D721Med (cell line): Measurements from ENCODE around the gene TPP2.

Experiments used
- DNase-seq: peaks from one replicate; pipeline ENCODE4 v3.0.0; 2011; ENCODE audit warnings: low spot score; ENCODE audit not compliant: insufficient read length
- FAIRE-seq: peaks from 2 replicates; lab custom pipeline; 2011; peaks lifted over from hg19 to GRCh38; lab: Jason Lieb, UNC
- TF ChIP-seq, protein P1 (sequence below): IDR thresholded peaks from 2 replicates; pipeline ENCODE4 v1.5.1; 2012; ENCODE audit warnings: mild to moderate bottlenecking, control low read depth; ENCODE audit not compliant: insufficient read depth; ENCODE audit errors: missing control alignments

TPP2 gene

DNA sequence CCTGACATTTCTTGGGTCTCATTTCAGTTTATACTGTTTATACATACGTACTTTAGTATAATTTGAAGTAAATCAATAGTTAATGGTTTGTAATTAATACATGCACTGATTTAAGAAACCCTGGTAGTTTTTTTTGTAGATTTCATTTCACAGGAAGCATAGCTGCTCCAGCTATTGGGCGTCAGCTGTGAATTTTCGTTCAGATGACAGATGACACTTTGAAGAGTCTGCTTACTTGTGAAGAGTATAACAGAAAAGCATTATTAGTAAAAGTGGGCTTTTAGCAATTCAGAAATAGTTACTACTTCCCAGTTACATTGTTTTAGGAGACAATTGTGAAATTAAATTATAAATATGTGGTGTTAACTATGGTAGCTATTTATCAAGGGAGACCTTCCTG lies 53.7 kb downstream of the TPP2 start:
- FAIRE-seq (no peak), DNase-seq (no peak)
- TF ChIP-seq, protein P1, sequence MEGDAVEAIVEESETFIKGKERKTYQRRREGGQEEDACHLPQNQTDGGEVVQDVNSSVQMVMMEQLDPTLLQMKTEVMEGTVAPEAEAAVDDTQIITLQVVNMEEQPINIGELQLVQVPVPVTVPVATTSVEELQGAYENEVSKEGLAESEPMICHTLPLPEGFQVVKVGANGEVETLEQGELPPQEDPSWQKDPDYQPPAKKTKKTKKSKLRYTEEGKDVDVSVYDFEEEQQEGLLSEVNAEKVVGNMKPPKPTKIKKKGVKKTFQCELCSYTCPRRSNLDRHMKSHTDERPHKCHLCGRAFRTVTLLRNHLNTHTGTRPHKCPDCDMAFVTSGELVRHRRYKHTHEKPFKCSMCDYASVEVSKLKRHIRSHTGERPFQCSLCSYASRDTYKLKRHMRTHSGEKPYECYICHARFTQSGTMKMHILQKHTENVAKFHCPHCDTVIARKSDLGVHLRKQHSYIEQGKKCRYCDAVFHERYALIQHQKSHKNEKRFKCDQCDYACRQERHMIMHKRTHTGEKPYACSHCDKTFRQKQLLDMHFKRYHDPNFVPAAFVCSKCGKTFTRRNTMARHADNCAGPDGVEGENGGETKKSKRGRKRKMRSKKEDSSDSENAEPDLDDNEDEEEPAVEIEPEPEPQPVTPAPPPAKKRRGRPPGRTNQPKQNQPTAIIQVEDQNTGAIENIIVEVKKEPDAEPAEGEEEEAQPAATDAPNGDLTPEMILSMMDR, result no peak

- TF ChIP-seq, protein P1, result no peak
- DNase-seq (no peak), FAIRE-seq (no peak)
These were observed 54.6 kb downstream of the TPP2 start for GRCh38 chr13:102651392-102651791.

DNA sequence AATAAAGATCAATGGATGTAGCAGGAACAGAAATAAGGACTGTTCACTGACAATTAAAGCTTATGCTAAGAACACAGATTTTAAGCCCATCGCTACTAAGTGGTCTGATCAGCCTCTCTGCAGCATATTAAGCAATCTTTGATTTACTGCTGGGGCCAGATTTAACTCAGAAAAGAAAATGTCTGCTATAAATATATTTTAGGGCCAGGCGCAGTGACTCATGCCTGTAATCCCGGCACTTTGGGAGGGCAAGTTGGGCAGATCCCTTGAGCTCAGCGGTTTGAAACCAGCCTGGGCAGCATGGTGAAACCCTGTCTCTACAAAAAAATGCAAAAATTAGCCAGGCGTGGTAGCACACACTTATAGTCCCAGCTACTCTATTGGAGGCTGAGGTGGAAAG lies 55.1 kb downstream of the TPP2 start:
- DNase-seq (no peak), FAIRE-seq (no peak)
- TF ChIP-seq, protein P1, result no peak

DNA sequence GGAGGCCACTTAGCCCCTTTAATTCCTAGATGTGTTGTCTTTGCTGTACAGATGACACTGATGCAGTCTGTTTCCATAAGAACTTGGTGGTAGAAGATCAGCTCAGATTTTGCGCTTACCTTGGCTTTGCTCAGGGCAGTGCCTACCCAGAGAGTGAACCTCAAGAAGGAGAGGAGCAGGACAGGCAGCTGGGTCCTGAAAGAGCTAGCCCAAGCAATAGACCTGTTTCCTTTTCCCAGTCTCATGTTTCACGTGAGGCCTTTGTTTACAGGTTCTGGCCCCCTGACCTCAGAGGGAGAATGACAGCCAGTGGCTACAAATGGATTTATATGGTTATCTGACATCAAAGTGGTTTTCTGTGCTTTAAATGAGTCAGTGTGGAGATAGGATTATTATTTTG lies 58.0 kb downstream of the TPP2 start:
- DNase-seq, result no peak
- no peak for FAIRE-seq
- TF ChIP-seq, protein P1, result no peak

DNA sequence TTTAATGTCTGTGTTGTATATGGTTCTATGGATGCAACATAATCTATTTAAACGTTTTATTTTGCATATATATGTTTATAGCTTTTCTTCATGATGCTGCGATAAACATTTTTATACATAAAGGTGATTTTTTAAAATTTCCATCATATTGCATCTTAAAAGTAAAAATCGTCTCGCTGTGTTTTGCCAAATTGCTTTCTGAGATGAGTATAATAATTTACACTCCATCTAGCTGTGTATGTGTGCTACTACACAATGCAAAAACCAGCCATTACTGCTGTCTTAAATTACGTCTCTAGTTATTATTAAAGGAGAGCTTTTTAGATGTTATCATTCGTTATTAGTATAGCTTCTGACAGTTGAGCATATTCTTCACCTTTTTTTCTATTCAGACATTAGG lies 60.8 kb downstream of the TPP2 start:
- peak; percentile 38 for FAIRE-seq
- DNase-seq, result no peak
- TF ChIP-seq, protein P1, result peak; percentile 10

GRCh38 chr13:102658660-102659059 lies 61.9 kb downstream of the TPP2 start:
- DNase-seq, result no peak
- TF ChIP-seq, protein P1, result no peak
- no peak for FAIRE-seq

DNA sequence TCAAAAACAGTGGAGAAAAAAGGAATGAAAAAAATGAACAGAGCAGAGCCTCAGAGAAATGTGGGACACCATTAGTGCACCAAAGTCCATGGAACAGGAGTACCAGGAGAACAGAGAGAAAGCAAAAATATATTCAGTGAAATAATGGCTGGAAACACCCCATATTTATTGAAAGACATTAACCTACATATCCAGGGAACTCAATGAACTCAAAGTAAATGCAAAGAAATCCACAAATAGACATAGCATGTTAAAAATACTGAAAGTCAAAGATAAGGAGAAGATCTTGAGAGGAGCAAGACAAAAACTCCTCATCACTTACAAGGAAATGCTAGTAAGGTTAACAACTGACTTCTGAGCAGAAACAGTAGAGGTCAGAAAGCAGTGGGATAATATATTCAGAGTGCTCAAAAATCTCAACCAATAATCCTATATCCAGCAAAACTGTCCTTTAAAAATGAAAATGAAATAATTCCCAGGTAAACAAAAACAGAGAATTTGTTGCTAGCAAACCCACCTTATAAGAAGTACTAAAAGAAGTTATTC lies 62.5 kb downstream of the TPP2 start:
- TF ChIP-seq, protein P1, result no peak
- FAIRE-seq (no peak), DNase-seq (no peak)
